Measurements from ENCODE around the gene ACSM6.
A peak's percentile ranks its signal among the peaks of the same experiment; 100 is the strongest.
"Not testable (repeated sequence)": the region's sequence is repeated elsewhere in the genome, so short reads cannot be mapped to it uniquely, and the experiment has no call there.

The ACSM6 gene

GRCh38 chr10:95193944-95194343, at the start of gene ACSM6:
Gene ACSM6 (plus strand): TSS chr10:95194238. CDS start chr10:95194486, 248 bp downstream.
- DNase-seq, result no peak

- no peak for DNase-seq
Measured at GRCh38 chr10:95168694-95169093, 25.3 kb upstream of the ACSM6 start.

GRCh38 chr10:95169522-95169921, 24.5 kb upstream of the ACSM6 start:
- no peak for DNase-seq

DNA sequence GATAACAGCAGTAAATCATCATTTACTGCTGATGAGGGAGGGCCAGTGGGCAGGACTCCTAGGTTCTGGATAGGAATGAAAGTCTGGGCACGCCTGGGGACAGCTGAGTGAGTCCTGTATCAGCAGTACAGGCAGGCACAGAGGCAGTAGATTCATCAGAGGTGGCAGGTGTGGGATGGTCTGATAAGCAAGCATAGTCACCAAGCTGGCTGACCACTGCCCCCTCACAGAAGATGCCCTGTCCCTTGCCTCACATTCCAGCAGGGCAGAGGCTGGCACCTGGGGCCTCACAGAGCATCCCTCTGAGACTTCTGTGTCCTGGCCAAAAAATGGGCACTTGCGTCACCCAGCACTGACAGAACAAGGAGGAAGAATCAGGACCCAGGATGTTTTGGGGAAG, 23.2 kb upstream of the ACSM6 start:
- DNase-seq, result no peak

DNA sequence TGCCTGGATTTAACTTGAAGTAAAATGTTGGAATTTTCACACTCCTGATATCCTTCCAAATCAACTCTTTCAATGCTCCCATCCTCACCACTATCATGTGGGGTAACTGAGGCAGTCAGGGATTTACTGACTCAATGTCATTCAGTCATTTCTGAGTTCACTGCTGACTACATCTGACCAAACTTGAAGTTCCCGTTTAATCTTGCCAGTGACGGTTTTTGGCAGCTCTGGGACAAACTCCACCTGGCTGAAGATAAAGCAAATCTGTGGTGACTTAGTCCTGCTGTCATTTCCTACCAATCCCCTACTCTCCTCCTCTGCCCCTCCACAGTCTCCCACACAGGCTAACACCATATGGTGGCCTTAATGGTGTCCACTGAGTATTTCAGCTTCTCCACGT, 22.7 kb upstream of the ACSM6 start:
- DNase-seq, result no peak

- DNase-seq, result no peak
Measured at GRCh38 chr10:95172851-95173250, 21.2 kb upstream of the ACSM6 start.

- DNase-seq, result no peak
Measured at GRCh38 chr10:95176101-95176500, 17.9 kb upstream of the ACSM6 start.

- DNase-seq, result no peak
Measured at GRCh38 chr10:95177429-95177828, 16.6 kb upstream of the ACSM6 start.

- no peak for DNase-seq
Measured at GRCh38 chr10:95178266-95178665, 15.8 kb upstream of the ACSM6 start.

DNA sequence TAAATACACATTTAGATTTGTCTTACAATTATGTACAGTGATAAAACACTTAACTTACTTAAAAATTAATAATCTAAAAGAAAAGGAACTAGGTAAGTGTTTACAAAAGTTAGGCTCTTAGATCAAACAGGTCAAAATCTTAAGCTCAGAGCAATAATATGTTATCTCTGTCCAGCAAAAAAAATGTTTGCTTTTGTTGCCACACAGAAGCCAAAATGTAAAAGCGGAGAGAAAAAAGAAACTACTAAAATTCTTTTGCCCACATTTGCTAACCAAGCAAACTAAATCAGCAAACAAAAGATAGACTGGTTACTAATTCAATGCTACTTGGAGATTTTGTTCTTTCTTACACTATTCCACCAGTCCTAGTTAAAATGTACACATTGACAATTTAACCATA, 15.2 kb upstream of the ACSM6 start:
- no peak for DNase-seq

DNA sequence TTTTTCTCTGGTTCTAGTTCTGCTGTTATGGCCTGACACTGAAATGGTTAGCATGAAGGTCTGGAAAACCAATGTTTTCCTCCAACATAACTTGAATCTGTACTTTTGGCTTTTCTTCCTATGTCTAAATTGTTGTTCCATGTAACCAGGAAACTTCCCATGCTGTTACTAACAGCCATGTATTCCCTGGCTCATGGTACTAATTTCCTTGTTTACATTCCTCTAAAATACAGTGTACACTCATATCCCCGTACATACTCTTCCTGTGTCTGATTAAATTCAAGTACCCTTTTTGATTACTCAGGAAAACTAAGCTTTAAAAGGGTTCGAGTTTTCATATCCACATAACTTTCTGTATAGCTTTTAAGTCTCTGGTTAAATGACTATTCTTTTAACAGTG, 12.3 kb upstream of the ACSM6 start:
- DNase-seq, result no peak

DNA sequence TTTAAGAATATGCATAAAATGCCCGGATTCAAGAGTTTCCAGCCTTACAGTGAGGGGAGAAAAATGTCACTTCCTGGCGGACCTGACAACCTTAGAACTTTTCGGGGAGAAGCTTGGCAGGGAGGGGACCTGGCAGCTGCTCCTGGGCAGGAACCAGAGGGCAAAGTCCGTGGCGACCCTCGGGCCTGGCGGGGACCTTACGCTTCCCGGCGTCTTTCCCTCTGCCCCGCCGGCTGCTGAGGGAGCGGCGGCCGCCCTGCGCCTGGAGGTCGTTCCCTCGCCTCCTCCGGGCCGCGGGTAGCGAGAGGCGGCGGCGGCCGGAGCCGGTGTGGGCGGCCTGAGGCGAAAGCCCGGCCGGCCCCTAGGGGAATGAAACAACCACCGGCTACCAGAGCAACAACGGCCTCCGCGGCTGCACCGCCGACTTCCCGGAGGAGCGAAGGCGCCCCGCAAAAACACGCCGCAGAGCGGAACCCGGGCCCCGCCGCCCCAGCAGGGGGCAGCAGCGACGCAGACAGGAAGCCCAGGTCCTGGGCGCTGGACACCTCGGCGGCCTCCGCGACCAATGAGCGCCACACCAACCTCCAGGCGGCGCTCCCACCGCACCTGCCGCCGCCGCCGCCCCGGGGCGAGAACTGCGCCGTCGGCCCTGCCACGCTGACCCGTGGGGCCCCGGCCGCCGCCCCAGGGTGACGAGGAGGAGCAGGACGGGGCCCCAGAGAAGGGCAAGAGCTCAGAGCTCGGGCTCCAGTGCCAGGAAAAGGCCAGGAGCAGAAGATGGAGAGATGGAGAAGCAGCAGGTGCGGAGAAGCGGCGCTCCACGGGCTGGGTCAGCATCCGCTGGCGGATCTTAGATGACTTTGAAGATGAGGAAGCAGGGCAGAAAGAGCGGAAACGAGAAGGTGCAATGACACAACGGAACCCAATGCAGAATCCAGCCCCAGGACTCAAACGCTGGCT, 10.5 kb upstream of the ACSM6 start:
- peak; percentile 76 for DNase-seq

DNA sequence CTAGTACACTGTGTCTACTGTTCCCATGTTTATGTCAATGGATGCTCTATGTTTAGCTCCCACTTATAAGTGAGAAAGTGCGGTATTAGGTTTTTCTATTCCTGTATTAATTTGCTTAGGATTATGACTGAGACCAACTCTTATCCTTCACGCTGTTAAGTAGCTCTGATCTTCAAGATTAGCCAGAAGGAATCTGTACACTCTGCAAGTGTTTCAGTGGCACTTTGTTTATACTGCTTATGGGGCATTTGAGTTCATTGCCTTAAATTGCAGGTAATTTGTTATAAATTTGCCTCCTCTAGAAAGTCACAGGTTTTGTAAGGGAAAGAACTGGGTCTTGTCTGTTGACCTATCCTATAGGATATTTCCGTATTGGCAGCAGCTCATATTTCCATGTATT, 6.4 kb upstream of the ACSM6 start:
- no peak for DNase-seq

- no peak for DNase-seq
Measured at GRCh38 chr10:95188593-95188992, 5.4 kb upstream of the ACSM6 start.

DNA sequence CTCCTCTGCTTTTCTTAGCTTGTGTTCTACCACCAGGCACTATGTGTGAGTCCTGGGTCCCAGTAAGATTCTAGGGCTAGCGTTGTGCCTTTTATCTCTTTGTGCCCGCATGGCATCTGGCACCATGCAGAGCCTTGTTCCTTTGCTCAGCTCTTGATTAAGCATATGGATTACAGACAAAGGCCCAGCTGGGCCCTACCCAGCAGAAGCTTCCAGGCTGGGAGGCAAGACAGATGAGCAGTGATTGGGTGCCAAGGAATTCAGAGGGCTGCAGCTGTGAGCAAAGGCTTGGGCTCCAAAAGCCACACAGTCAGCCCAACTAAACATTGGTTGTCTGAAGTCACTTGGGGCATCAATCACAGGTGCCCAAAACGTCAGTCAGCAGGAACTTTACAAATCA, 2.0 kb downstream of the ACSM6 start:
- DNase-seq, result no peak

- no peak for DNase-seq
Measured at GRCh38 chr10:95201736-95202135, 7.7 kb downstream of the ACSM6 start.

DNA sequence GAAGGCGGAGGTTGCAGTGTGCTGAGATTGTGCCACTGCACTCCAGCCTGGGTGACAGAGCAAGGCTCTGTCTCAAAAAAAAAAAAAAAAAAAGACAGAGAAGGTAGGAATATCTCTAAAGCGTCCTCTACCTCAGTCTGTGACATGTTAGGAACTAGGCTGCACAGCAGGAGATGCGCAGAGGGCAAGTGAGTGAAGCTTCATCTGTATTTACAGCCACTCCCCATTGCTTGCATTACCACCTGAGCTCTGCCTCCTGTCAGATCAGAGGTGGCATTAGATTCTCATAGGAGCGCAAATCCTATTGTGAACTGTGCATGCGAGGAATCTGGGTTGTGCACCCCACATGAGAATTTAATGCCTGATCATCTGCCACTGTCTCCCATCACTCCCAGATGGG, 8.8 kb downstream of the ACSM6 start:
- not testable (repeated sequence) for DNase-seq

- DNase-seq, result no peak
Measured at GRCh38 chr10:95208702-95209391, 14.8 kb downstream of the ACSM6 start.

DNA sequence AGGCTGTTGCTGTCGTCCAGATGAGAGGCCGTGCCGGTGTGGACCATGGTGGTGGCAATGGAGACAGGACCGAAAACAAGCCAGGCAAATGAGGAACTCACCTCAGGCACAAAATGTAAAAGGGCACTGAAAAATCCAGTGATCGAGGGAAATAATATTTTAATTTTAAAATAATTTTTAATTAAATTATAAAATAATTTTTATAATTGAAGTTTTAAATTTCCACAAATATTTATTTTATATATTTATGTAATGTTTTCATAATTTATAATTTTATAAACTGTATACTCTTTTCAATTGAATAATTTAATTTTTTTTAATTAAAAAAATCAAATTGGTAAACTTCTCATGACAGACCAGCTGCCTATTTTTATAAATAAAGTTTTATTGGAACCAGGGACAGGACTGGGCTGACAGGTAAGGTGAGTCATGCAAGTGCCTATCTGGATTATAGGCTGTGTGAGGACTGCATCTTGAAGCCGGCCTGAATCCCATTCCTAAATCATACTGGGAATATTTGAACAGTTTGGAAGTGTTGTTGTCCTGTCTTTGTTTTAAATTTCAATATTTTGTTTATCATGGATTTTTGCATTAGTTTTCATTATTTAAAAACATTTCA, 15.6 kb downstream of the ACSM6 start:
- no peak for DNase-seq

DNA sequence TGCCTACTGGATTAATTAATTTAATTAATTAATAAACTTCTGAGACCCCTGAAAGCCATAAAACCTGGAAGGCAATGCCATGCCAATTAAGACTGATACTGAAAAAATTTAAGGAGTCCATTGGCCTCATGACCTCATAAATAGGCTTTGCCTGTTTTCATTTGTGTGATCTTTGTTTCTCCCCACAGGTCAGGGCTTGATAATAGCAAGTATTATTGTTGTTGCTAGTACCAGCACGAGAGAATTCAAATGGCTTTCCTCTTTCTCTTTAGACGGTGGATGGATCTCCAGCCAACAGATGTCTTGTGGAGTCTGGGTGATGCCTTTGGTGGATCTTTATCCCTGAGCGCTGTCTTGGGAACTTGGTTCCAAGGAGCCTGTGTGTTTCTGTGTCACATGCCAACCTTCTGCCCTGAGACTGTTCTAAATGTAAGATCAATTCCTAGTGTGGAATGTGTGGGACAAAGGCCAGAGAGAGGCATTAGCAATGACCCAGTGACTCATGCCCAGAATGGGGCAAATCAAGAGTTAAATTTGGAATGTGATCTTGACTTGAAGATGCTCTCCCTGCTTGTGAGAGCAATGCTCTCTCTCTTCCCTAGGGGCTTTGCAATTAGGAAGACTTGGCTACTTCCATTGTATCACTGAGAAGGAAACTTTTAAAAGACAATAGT, 17.7 kb downstream of the ACSM6 start:
- no peak for DNase-seq

GRCh38 chr10:95214369-95214768, 20.3 kb downstream of the ACSM6 start:
- no peak for DNase-seq

GRCh38 chr10:95214793-95215192, 20.8 kb downstream of the ACSM6 start:
- no peak for DNase-seq

DNA sequence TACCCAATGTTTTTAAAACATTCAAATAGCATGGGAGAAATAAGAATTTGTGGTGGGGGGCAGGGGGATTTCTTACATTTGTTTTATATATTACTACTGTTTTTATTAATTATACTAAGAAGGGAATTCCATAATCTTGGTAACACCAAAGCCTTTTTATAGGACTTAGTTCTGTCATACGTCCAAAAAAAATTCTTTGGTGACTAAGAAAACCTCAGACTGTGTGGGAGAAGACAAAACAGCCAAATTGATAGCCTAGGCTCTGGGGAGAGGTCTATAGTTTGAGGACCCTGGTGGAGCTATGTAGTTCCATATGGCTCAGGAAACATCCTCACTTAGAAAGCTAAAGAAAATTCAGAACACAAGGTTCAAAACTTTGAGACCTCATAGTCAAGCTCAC, 23.4 kb downstream of the ACSM6 start:
- DNase-seq, result no peak
